ENCODE results near the gene TMEM201. TPM values are rescaled to one million over a fixed set of nuclear protein-coding genes. Genes with fewer than 3 reads are reported as not detected.

The TMEM201 gene
- total and polyA plus RNA-seq, 9 of the 15 experiments (the other 6 are each of a cell fraction or from before 2014, with no cell fraction given): 0.42 to 51.3 (median 7.4) TPM

GRCh38 chr1:9558271-9558945 lies 30.3 kb upstream of the TMEM201 start:
- intact Hi-C loops (cut with micrococcal nuclease) (no loop called here), in situ Hi-C loops (cut with MboI) (no loop called here)
- Histone ChIP-seq H3K9me3 (replicated peaks; ENCODE audit: control insufficient read depth, insufficient read depth, low read depth, low read length) (no peaks in the 10 kb centered on the region), H3K4me1 (replicated peaks in 1 of 2; ENCODE audit: control insufficient read depth in 2 of 2, insufficient read depth in 2 of 2, low read length in 2 of 2) (peaks cover 3 to 8% of the 10 kb centered on the region in 2 experiments; a peak in 2 of 5 replicates), H3K36me3 (ENCODE audit: control insufficient read depth, insufficient read depth, low read length) (peaks cover 82% of the 10 kb centered on the region), H3K27me3 (ENCODE audit: control insufficient read depth in 2 of 2, insufficient read depth in 2 of 2, low read length in 2 of 2) (no peaks in the 10 kb centered on the region), H3K4me3 (no peak overlapping the region), H3K9me1 (ENCODE audit: control insufficient read depth, insufficient read depth, low read length) (no peaks in the 10 kb centered on the region), H3K9ac (ENCODE audit: insufficient read depth in 1 of 2, low read depth in 2 of 2, low read length in 2 of 2) (no peak overlapping the region), H4K20me1 (replicated peaks; ENCODE audit: control insufficient read depth, insufficient read depth, low read length) (no peaks in the 10 kb centered on the region; the same call in 1 of the 2 replicates), H3K4me2 (ENCODE audit: insufficient read depth, low read length) (no peak overlapping the region), H3K27ac (ENCODE audit: extremely low read depth, low read depth, low read length) (no peak overlapping the region), H2AFZ (ENCODE audit: low read depth, low read length) (no peak overlapping the region), H3K79me2 (ENCODE audit: control insufficient read depth, insufficient read depth, low read length) (peaks cover 36% of the 10 kb centered on the region)
- DNase-seq (ENCODE audit: extremely low read depth in 1 of 4, low spot score in 3 of 4) (no peak), FAIRE-seq (no peak), ATAC-seq (peak; percentile 15)
- BruUV-seq (replicated peaks): no TSS peak
- 91% methylated on average over 6 of the region's 6 CpGs for WGBS (ENCODE audit: insufficient coverage, low coverage, missing lambda C conversion rate)
- ChIA-PET POLR2A (interaction anchor here (0.6 to 1.8 kb wide), 6 partner anchors 14 to 41 kb away, joined by 3 to 8 read pairs (median 4); no protein-coding TSS in a partner anchor), CTCF (ENCODE audit: low intra/inter-chr PET ratio) (interaction anchor here (0.8 kb wide), 1 partner anchor 63 kb away, joined by 4 read pairs; no protein-coding TSS in a partner anchor)
- TF ChIP-seq POLR2A (conservative IDR thresholded peaks at IDR 0.05): 0 out of 2 replicates have a peak, but pooled peaks have one; percentile 29
- no peak for TF ChIP-seq KLF6 (CRISPR knock-in tag; IDR thresholded peaks at IDR 0.05; ENCODE audit: borderline replicate concordance)
- TF ChIP-seq ZFP30 (CRISPR knock-in tag; IDR thresholded peaks at IDR 0.05; ENCODE audit: borderline replicate concordance): no peak
- no peak for TF ChIP-seq HBP1 (CRISPR knock-in tag; IDR thresholded peaks at IDR 0.05)
- TF ChIP-seq ZNF232 (CRISPR knock-in tag; IDR thresholded peaks at IDR 0.05): no peak

Measured in K562 (cell line).